AG20443 (cell line): ENCODE measurements around the gene HS6ST2.

Experiments used
- DNase-seq: peaks from one replicate; pipeline ENCODE4 v3.0.0; 2012; ENCODE audit warnings: low spot score, mixed read lengths

Gene HS6ST2

DNA sequence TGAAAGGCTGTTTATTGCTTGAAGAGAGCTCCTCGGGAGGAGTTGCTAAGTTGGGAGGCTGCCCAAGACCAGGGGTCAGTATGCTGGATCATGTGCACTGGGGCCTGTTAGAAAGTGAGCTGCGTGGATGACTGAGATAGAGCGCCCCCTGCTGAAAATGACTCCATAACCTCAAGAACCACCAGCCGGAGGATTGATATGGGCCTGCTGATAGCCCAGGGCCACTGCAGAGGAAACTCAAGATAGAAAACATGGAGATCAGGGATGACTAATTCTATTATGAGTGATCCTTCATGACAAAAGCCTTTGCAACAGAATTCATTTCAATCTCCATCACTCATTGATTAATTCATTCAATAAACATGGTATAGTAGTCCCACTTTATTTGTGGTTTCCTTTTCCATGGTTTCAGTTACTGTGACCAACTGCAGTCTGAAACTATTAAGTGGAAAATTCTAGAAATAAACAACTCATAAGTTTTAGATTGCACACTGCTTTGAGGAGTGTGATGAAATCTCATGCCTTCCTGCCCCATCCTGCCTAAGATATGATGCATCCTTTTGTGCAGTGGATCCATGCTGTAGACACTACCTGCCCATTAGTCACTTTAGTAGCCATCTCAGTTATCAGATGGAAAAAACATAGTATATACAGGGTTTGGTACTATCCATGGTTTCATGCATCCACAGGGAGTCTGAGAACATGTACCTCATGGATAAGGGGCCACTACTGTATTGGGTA is 342.9 kb downstream of the HS6ST2 start:
- DNase-seq = peak; percentile 34

- no peak for DNase-seq
Observed at GRCh38 chrX:132614297-132614696, 344.1 kb downstream of the HS6ST2 start.

DNA sequence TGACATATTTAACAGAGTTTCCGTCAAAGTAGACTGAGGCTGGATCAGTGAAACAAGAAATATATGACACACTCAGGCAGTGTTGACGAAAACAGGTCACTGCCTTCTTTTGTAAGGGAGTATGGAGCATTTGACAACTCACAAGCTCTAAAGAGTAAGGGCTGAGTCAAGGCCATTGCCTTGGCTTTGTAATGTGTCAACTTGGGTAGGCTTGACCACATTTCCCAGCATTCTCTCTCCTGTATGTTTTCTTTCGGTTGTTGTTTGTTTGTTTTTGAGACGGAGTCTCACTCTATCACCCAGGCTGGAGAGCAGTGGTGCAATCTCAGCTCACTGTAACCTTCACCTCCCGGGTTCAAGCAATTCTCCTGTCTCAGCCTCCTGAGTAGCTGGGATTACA is 344.6 kb downstream of the HS6ST2 start:
- DNase-seq = no peak

GRCh38 chrX:132612821-132613564 is 345.4 kb downstream of the HS6ST2 start:
- DNase-seq = peak; percentile 53

DNA sequence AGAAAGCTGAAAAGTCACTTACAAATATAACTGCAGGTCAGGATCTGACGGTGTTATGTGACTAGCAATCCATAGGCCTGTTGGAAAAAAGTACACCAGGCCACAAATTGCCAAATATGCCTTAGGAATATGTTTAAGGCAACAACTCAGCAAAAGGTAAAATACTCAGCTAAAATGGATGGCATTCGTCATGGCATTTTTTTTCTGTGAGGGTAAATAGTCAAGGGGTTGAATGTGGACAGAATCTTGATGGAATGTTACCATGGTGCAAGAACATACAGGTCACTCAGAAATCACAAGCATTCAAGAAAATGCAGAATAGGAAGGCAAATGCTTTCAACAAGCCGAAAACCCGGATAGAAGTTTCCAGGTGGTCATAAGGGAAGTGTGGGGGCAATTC is 347.9 kb downstream of the HS6ST2 start:
- DNase-seq = no peak

DNA sequence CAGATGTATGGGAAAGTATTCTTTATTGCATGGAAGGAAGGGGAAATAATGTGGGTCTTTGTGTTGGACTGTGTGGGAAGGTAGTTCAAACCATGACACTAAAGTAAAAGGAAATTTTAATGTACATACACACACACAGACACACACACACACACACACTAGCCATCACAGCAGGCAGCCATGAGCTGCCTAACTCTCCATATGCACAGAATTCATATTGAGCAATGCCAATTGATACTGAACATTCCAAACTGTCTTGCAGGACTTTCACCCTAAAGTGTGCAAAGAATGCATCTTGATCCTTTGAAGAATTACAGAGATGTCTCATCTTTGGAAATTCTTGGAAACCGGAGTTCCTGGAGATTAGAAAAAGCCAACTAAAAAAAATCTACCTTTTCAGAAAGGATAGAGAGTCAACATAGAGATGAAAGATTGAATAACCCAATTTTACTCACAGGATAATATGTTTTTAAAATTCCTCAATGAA is 349.0 kb downstream of the HS6ST2 start:
- no peak for DNase-seq

DNA sequence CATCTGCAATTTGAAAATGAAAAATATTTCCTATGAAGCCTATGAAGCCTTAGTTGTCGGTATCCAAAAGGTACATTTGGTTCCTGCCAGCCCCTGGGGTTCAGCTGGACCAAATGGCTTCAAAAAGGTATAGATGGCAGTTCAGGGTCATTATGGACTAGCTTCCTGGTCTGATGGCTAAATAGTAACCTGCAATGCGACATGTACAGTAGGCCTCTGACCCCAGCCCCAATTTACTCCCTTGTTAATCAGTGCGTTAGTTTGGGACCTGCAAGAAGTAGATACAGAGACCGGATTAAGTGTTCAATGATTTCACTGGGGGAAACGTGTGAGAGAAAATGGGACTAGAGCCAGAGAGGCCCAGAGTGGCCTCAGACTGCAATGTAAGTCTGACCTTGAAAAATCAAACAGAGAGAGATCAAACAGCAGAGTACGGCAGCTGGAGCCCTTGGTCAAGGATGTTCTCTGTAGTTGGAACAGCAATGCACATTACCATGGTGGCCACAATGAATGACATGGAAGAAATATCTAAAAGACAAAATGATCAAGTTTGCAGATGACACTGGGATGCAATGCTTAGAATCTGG is 354.6 kb downstream of the HS6ST2 start:
- DNase-seq = no peak

GRCh38 chrX:132602701-132603100 is 355.7 kb downstream of the HS6ST2 start:
- DNase-seq = no peak

DNA sequence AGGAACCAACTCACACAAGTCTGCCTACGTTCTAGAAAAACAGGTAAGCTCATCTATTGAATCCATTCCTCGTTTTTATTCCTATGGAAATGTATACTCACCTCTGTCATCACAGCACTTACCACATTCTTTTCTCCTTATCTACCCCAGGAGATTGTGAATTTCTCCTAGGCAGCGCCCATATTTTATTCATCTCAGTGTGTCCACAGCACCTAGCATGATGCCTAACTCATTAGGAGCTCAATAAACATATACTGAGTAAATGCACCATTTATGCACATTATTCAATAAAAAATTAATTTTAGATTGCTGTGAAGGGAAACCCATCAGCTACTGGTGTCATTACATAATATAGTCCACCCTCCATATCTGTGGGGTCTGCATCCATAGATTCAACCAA is 363.4 kb downstream of the HS6ST2 start:
- no peak for DNase-seq

DNA sequence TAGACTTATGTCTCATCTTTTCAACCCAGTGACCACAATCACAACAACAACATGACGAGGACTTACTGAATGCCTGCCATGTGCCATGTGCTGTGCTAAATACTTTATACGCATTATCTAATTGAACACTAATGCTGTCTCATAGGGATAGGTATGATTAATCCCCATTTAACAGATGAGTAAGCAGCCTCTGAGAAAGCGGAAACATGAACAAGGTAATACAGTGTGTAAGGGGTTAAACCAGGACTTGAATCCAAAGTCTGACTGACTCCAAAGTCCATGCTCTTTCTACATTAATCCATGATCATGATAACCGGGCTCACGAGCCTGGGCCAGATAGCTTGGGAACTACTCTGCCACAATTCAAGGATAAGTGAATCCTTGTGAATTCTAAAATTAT is 364.3 kb downstream of the HS6ST2 start:
- DNase-seq = no peak

- peak; percentile 34 for DNase-seq
Observed at GRCh38 chrX:132592880-132593279, 365.5 kb downstream of the HS6ST2 start.

GRCh38 chrX:132591719-132592275 is 366.6 kb downstream of the HS6ST2 start:
- no peak for DNase-seq

DNA sequence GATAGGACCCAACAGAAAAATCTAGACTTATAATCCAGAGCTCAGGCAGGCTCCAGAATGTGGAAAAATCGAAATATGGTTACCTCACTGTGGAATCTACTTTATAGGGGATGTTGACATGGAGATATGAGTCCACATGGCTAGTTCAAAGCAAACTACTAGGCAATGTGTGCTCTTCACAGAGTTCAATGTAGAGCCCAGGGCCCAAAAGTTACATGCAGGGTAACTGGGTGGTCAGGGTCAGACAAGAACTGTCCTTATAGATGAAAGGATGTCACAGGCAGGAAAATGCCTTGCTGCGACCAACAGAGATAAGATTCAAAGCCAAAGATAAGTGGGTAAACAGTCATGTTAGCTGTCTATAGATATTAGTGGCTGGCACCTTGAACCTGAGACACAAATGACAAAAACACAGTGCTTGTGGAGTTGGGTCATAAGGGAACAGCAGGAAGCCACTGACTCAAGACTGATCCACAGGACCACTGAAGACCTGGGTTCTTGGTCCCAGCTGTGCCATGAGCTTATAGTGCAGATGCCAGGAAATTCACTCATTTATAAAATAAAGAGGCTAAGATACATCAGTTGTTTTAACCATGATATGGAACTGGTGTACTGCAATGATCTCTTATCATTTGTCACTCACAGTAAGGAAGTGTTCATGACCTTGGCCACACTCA is 367.9 kb downstream of the HS6ST2 start:
- DNase-seq = no peak

DNA sequence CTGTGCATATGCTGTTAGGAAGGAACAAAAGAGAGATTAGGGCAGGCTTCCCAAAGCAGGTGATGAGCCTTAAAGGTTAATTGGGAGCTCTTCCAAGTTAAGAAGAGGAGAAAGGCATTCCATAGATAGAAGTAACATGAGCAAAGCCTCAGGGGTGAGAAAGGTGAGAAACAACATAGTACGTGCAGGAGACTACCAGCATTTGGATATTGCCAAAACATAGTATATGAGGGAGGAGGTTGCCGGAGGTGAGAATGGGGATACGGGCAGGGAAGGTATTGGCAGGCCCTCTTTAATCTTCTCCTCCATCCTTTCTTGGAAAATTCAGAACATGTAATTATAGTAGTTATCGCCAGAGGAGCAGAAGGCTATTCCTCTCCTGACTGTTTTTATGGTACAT is 373.5 kb downstream of the HS6ST2 start:
- DNase-seq = no peak

DNA sequence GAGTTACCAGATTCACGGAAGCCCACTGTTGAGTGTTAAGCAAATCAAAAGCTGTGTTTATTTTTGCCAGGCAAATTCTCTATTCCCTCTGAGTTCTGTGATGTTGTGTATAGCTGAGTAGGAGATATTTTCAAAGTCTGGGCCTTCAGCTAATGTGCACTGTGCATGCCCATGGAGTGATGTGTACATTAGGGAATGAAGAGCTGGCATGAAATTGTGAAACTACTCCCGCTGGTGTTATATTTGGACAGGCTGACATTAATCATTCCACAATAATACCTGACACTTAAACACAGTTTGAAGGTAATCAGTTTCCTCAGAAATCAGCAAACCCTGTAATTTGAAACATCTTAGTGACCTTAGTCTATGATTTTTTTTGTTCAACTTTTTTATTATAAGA is 381.5 kb downstream of the HS6ST2 start:
- no peak for DNase-seq
